ENCODE measurements around the gene USP36. TPM values are rescaled to one million over a fixed set of nuclear protein-coding genes. Genes with fewer than 3 reads are reported as not detected.

Gene USP36
- total RNA-seq, 4 donors from 2014 or later: 26.6 to 44.0 (median 34.6) TPM

- no peak for ATAC-seq
- Histone ChIP-seq H3K4me1 (peaks cover 0 to 49% (median 30%) of the 10 kb centered on the region in 3 donors), H3K27ac (peak overlapping the region in 3 of 4 donors; percentile 57 to 73 (median 71)), H3K9me3 (no peaks in the 10 kb centered on the region), H3K27me3 (no peaks in the 10 kb centered on the region), H3K4me3 (no peak overlapping the region), H3K36me3 (peaks cover 0 to 32% of the 10 kb centered on the region in 2 donors)
- TF ChIP-seq EP300 (IDR thresholded peaks at IDR 0.05): no peak
- 67 to 88% methylated on average over 4 of the region's 4 CpGs for WGBS, 2 donors (ENCODE audit: low coverage in 1 of 2)
Measured at GRCh38 chr17:78790552-78790951, 50.1 kb downstream of the USP36 start.

GRCh38 chr17:78789663-78790181 is 50.9 kb downstream of the USP36 start:
- peak; percentile 77 for ATAC-seq
- Histone ChIP-seq H3K4me1 (peaks cover 0 to 56% (median 30%) of the 10 kb centered on the region in 3 donors), H3K27ac (peak overlapping the region; percentile 2 to 73 (median 70)), H3K36me3 (peaks cover 0 to 24% of the 10 kb centered on the region in 2 donors), H3K4me3 (no peak overlapping the region), H3K27me3 (no peaks in the 10 kb centered on the region), H3K9me3 (no peaks in the 10 kb centered on the region)
- TF ChIP-seq POLR2A (IDR thresholded peaks at IDR 0.05) (no peak), CTCF (IDR thresholded peaks at IDR 0.05) (no peak), POLR2AphosphoS5 (IDR thresholded peaks at IDR 0.05) (peak; percentile 39)
- WGBS, 2 donors (ENCODE audit: low coverage in 1 of 2): 21 to 26% methylated on average over 13 to 14 of the region's 14 CpGs

- Histone ChIP-seq H3K9me3 (no peaks in the 10 kb centered on the region), H3K4me1 (peaks cover 0 to 59% (median 30%) of the 10 kb centered on the region in 3 donors), H3K27ac (peak overlapping the region; percentile 2 to 73 (median 70)), H3K36me3 (peaks cover 0 to 18% of the 10 kb centered on the region in 2 donors), H3K4me3 (no peak overlapping the region), H3K27me3 (no peaks in the 10 kb centered on the region)
- 17 to 64% methylated on average over 2 to 5 of the region's 5 CpGs for WGBS, 2 donors (ENCODE audit: low coverage in 1 of 2)
- ATAC-seq: peak; percentile 17
- TF ChIP-seq POLR2A (IDR thresholded peaks at IDR 0.05): no peak
- no peak for TF ChIP-seq POLR2AphosphoS5 (IDR thresholded peaks at IDR 0.05)
- TF ChIP-seq CTCF (IDR thresholded peaks at IDR 0.05): no peak
- no peak for TF ChIP-seq EP300 (IDR thresholded peaks at IDR 0.05)
Measured at GRCh38 chr17:78789149-78789662, 51.4 kb downstream of the USP36 start.

- ATAC-seq: no peak
- peaks cover 0 to 66% (median 30%) of the 10 kb centered on the region in 3 donors for H3K4me1 ChIP-seq
Measured at GRCh38 chr17:78788451-78788850, 52.2 kb downstream of the USP36 start.

GRCh38 chr17:78787444-78787843 is 53.2 kb downstream of the USP36 start:
- Histone ChIP-seq H3K36me3 (peaks cover 0 to 5% of the 10 kb centered on the region in 2 donors), H3K4me1 (peaks cover 0 to 72% (median 34%) of the 10 kb centered on the region in 3 donors), H3K27me3 (no peaks in the 10 kb centered on the region), H3K27ac (no peak overlapping the region), H3K4me3 (no peak overlapping the region), H3K9me3 (no peaks in the 10 kb centered on the region)
- WGBS, 2 donors (ENCODE audit: low coverage in 1 of 2): 78 to 86% methylated on average over 7 of the region's 7 CpGs
- no peak for TF ChIP-seq POLR2AphosphoS5 (IDR thresholded peaks at IDR 0.05)
- no peak for TF ChIP-seq EP300 (IDR thresholded peaks at IDR 0.05)
- no peak for TF ChIP-seq POLR2A (IDR thresholded peaks at IDR 0.05)
- TF ChIP-seq CTCF (IDR thresholded peaks at IDR 0.05): no peak
- no peak for ATAC-seq

More at GRCh38 chr17:78788451-78788850, 52.2 kb downstream of the USP36 start:
- no peak overlapping the region for H3K4me3 ChIP-seq
- no peaks in the 10 kb centered on the region for H3K9me3 ChIP-seq
- WGBS, 2 donors (ENCODE audit: low coverage in 1 of 2): 97% methylated on average over 6 of the region's 7 CpGs; no CpG with 5 or more reads in 1 of the 2 donors
- no peaks in the 10 kb centered on the region for H3K27me3 ChIP-seq
- no peak for TF ChIP-seq CTCF (IDR thresholded peaks at IDR 0.05)
- no peak for TF ChIP-seq EP300 (IDR thresholded peaks at IDR 0.05)
- TF ChIP-seq POLR2A (IDR thresholded peaks at IDR 0.05): no peak
- TF ChIP-seq POLR2AphosphoS5 (IDR thresholded peaks at IDR 0.05): no peak
- H3K27ac ChIP-seq: peak overlapping the region in 2 of 4 donors; percentile 14 to 29
- peaks cover 0 to 11% of the 10 kb centered on the region in 2 donors for H3K36me3 ChIP-seq
